Tibial artery (tissue), 4 donors: Measurements from ENCODE around the gene ADAM33.

Source experiments
- DNase-seq, 2 donors: peaks; one replicate each; pipeline ENCODE4 v3.0.0-alpha.2; 2019
- H3K27ac ChIP-seq, 2 donors: fragments of 200-600 bp; sonication (generic) in 1 of 2; 1 replicate in 1 of 2; 2 replicates in 1 of 2; pipeline ENCODE4 v1.5.1; 2018 to 2019; ENCODE audit warnings: mild to moderate bottlenecking in 1 of 2
- H3K27me3 ChIP-seq, 2 donors: fragments of 200-600 bp; sonication (generic) in 1 of 2; one replicate each; pipeline versions ENCODE4 v1.5.1 to v1.6.0; 2016 to 2019
- H3K36me3 ChIP-seq, 3 donors: fragments of 200-600 bp; sonication (generic) in 2 of 3; one replicate each; pipeline ENCODE4 v1.5.1; 2016 to 2019; ENCODE audit warnings: mild to moderate bottlenecking in 2 of 3
- H3K4me1 ChIP-seq, 4 donors: fragments of 200-600 bp; sonication (generic) in 2 of 4; 1 replicate in 3 of 4; 2 replicates in 1 of 4; pipeline ENCODE4 v1.5.1; 2016 to 2019
- H3K4me3 ChIP-seq, 2 donors: fragments of 200-600 bp; sonication (generic) in 1 of 2; 1 replicate in 1 of 2; 2 replicates in 1 of 2; pipeline ENCODE4 v1.5.1; 2018 to 2019; ENCODE audit warnings: mild to moderate bottlenecking in 2 of 2
- H3K9me3 ChIP-seq, 3 donors: fragments of 200-600 bp; sonication (generic) in 1 of 3; one replicate each; pipeline ENCODE4 v1.5.1; 2016 to 2019
- CTCF ChIP-seq, 2 experiments: fragments of 200-600 bp in 1 of 2; fragments of 450-650 bp in 1 of 2; IDR thresholded peaks; one replicate each; pipeline ENCODE4 v1.5.1; 2017 to 2019; ENCODE audit warnings: antibody characterized with exemption in 2 of 2, mild to moderate bottlenecking in 1 of 2, moderate library complexity in 1 of 2
- intact Hi-C: fragments of 100-400 bp; cut with DNase I; formaldehyde crosslinking; loops from one replicate; pipeline ENCODE4 v1.15.0; 2023; ENCODE audit warnings: low total_unique reads

Gene ADAM33

GRCh38 chr20:3678198-3678597 lies 3.6 kb downstream of the ADAM33 start:
- H3K4me3 ChIP-seq, result no peak overlapping the region
- no peaks in the 10 kb centered on the region for H3K27me3 ChIP-seq
- H3K27ac ChIP-seq, result peak overlapping the region; percentile 82 to 90
- DNase-seq, result no peak
- no peaks in the 10 kb centered on the region for H3K9me3 ChIP-seq
- H3K36me3 ChIP-seq, result peaks cover 0 to 21% (median 17%) of the 10 kb centered on the region in 3 donors
- H3K4me1 ChIP-seq, result peaks cover 0 to 62% (median 48%) of the 10 kb centered on the region in 4 donors
- no peak for TF ChIP-seq CTCF (IDR thresholded peaks at IDR 0.05)
- intact Hi-C loops, result loop anchor here (5.0 to 10.0 kb wide), 2 partner anchors 99 to 167 kb away; partner anchors contain the start of gene MAVS

GRCh38 chr20:3677733-3678132 lies 4.1 kb downstream of the ADAM33 start:
- intact Hi-C loops, result loop anchor here (2.0 to 10.0 kb wide), 3 partner anchors 33 to 167 kb away; partner anchors contain the start of gene MAVS
- no peak for TF ChIP-seq CTCF (IDR thresholded peaks at IDR 0.05)
- Histone ChIP-seq H3K4me1 (peaks cover 0 to 65% (median 48%) of the 10 kb centered on the region in 4 donors), H3K36me3 (peaks cover 0 to 26% (median 22%) of the 10 kb centered on the region in 3 donors), H3K9me3 (no peaks in the 10 kb centered on the region), H3K4me3 (no peak overlapping the region), H3K27me3 (no peaks in the 10 kb centered on the region), H3K27ac (peak overlapping the region; percentile 82 to 90)
- DNase-seq, result no peak

GRCh38 chr20:3674995-3675900 lies 6.6 kb downstream of the ADAM33 start:
- Histone ChIP-seq H3K36me3 (peaks cover 0 to 51% (median 47%) of the 10 kb centered on the region in 3 donors), H3K4me3 (no peak overlapping the region), H3K4me1 (peaks cover 0 to 46% (median 30%) of the 10 kb centered on the region in 4 donors), H3K9me3 (no peaks in the 10 kb centered on the region), H3K27me3 (peaks cover 0 to 4% of the 10 kb centered on the region in 2 donors), H3K27ac (no peak overlapping the region)
- no peak for DNase-seq
- intact Hi-C loops, result loop anchor here (5.0 to 10.0 kb wide), 2 partner anchors 102 to 170 kb away; partner anchors contain the start of gene MAVS
- no peak for TF ChIP-seq CTCF (IDR thresholded peaks at IDR 0.05)

- TF ChIP-seq CTCF (IDR thresholded peaks at IDR 0.05), result no peak
- DNase-seq, result no peak
- Histone ChIP-seq H3K36me3 (peaks cover 0 to 57% (median 55%) of the 10 kb centered on the region in 3 donors), H3K27ac (no peak overlapping the region), H3K4me1 (peaks cover 0 to 40% (median 23%) of the 10 kb centered on the region in 4 donors), H3K27me3 (peaks cover 0 to 4% of the 10 kb centered on the region in 2 donors), H3K4me3 (no peak overlapping the region), H3K9me3 (no peaks in the 10 kb centered on the region)
- intact Hi-C loops, result loop anchor here (10.0 kb wide), 1 partner anchor 170 kb away; the partner anchor contains the start of gene MAVS
Observed at GRCh38 chr20:3674447-3674846, 7.4 kb downstream of the ADAM33 start.

DNA sequence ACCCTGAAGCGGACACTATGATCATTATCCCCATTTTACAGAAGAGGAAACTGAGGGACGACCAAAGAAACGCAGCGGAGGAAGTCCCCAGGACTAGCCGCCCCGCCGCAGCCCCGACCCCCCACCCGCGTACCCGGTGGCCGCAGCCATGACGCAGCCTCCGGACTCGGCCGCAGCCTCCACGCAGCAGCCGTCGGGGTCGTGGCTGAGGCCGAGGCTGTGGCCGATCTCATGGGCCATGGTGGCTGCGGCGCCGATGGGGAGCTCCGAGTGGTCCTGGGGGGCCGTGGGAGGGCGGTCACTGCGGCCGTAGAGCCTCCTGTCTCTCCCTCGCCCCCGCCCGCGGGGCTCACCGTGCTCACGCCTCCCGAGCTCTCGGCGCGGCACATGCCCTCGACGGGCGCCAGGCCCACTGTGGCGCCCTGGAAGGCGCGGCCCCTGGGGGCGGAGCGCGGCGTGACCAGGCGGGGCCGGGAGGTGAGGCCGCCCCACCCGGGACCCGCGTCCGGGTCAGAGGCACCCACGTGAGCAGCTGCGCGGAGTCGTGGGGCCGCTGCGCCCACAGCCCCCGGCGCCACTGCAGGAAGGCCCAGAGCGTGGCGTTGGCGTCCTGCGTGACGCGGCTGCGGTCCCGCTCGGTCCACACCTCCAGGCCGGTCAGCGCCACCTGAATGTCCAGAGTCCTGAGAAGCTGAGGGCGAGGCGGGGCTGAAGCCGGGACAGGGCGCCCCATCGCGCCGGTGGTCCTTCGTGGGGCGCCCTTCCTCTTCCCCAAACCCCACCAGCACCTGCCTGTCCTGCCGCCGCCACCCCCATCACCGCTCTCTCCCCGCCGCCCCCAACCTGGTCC lies 8.4 kb downstream of the ADAM33 start:
- TF ChIP-seq CTCF (IDR thresholded peaks at IDR 0.05), result no peak
- peaks cover 0 to 65% (median 64%) of the 10 kb centered on the region in 3 donors for H3K36me3 ChIP-seq
- peaks cover 0 to 29% (median 19%) of the 10 kb centered on the region in 4 donors for H3K4me1 ChIP-seq
- no peak overlapping the region for H3K27ac ChIP-seq
- no peaks in the 10 kb centered on the region for H3K9me3 ChIP-seq
- intact Hi-C loops, result loop anchor here (10.0 kb wide), 1 partner anchor 171 kb away; the partner anchor contains the start of gene MAVS
- H3K4me3 ChIP-seq, result no peak overlapping the region
- peaks cover 0 to 4% of the 10 kb centered on the region in 2 donors for H3K27me3 ChIP-seq
- no peak for DNase-seq
